ENCODE data around the gene CEACAM16. TPM values are rescaled to one million over a fixed set of nuclear protein-coding genes. Genes with fewer than 3 reads are reported as not detected.

CEACAM16 gene
- total RNA-seq, 2 donors from 2014 or later, result not detected

GRCh38 chr19:44740351-44740824 lies 41.4 kb downstream of the CEACAM16 start:
- H3K4me3 Mint-ChIP-seq, result no peak overlapping the region
- H3K27me3 ChIP-seq (ENCODE audit: control insufficient read depth, insufficient read depth, low read length, poor library complexity, severe bottlenecking), result peaks cover 4% of the 10 kb centered on the region
- H3K27ac ChIP-seq (ENCODE audit: low read depth, low read length), result no peak overlapping the region

DNA sequence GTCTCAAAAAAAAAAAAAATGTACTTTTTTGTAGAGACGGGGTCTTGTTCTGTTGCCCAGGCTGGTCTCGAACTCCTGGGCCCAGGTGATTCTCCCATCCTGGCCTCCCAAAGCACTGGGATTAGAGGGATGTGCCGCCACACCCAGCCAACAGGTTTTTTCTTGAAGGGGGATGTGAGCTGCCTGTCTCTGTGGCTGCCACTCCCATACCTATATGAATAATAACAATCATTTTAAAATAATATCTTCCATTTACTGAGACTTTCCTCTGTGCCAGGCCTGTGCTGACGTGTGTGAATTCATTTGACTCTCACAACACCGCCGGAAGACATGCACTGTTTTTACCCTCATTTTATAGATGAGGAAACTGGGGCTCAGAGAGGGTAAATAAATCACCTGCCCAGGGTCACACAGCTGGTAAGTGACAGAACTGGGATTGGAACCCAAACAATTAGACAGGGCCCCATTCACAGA lies 42.3 kb downstream of the CEACAM16 start:
- TF ChIP-seq, protein P1, sequence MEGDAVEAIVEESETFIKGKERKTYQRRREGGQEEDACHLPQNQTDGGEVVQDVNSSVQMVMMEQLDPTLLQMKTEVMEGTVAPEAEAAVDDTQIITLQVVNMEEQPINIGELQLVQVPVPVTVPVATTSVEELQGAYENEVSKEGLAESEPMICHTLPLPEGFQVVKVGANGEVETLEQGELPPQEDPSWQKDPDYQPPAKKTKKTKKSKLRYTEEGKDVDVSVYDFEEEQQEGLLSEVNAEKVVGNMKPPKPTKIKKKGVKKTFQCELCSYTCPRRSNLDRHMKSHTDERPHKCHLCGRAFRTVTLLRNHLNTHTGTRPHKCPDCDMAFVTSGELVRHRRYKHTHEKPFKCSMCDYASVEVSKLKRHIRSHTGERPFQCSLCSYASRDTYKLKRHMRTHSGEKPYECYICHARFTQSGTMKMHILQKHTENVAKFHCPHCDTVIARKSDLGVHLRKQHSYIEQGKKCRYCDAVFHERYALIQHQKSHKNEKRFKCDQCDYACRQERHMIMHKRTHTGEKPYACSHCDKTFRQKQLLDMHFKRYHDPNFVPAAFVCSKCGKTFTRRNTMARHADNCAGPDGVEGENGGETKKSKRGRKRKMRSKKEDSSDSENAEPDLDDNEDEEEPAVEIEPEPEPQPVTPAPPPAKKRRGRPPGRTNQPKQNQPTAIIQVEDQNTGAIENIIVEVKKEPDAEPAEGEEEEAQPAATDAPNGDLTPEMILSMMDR (conservative IDR thresholded peaks at IDR 0.05), result no peak
- Histone ChIP-seq H3K27ac (ENCODE audit: low read depth, low read length) (no peak overlapping the region), H3K36me3 (ENCODE audit: control insufficient read depth, insufficient read depth, low read length) (no peaks in the 10 kb centered on the region), H3K9ac (ENCODE audit: extremely low read depth, low read length, poor library complexity, severe bottlenecking) (no peak overlapping the region), H3K9me3 (ENCODE audit: control insufficient read depth, low read length) (no peaks in the 10 kb centered on the region), H3K27me3 (ENCODE audit: control insufficient read depth, insufficient read depth, low read length, poor library complexity, severe bottlenecking) (peaks cover 13% of the 10 kb centered on the region), H3K4me1 (ENCODE audit: control insufficient read depth, insufficient read depth, low read length) (no peaks in the 10 kb centered on the region), H3K4me3 (ENCODE audit: low read length) (no peak overlapping the region)
- peaks cover 40% of the 10 kb centered on the region for H3K27me3 Mint-ChIP-seq (ENCODE audit: insufficient read depth)
- peaks cover 2% of the 10 kb centered on the region for H3K4me1 Mint-ChIP-seq
- H3K4me3 Mint-ChIP-seq, result no peak overlapping the region
- H3K36me3 Mint-ChIP-seq (ENCODE audit: low read depth), result no peaks in the 10 kb centered on the region
- H3K27ac Mint-ChIP-seq, result no peak overlapping the region
- no peaks in the 10 kb centered on the region for H3K9me3 Mint-ChIP-seq
- no peak for DNase-seq
- 96% methylated on average over 3 to 6 of the region's 6 CpGs for WGBS, 2 experiments (ENCODE audit: insufficient coverage in 1 of 2, insufficient read length in 1 of 2)

More at GRCh38 chr19:44740351-44740824, 41.4 kb downstream of the CEACAM16 start:
- Histone ChIP-seq H3K4me3 (ENCODE audit: low read length) (no peak overlapping the region), H3K4me1 (ENCODE audit: control insufficient read depth, insufficient read depth, low read length) (no peaks in the 10 kb centered on the region), H3K9ac (ENCODE audit: extremely low read depth, low read length, poor library complexity, severe bottlenecking) (no peak overlapping the region), H3K36me3 (ENCODE audit: control insufficient read depth, insufficient read depth, low read length) (no peaks in the 10 kb centered on the region), H3K9me3 (ENCODE audit: control insufficient read depth, low read length) (no peaks in the 10 kb centered on the region)
- TF ChIP-seq, protein P1 (conservative IDR thresholded peaks at IDR 0.05), result peak; percentile 37
- Mint-ChIP-seq H3K4me1 (peaks cover 2% of the 10 kb centered on the region), H3K36me3 (ENCODE audit: low read depth) (no peaks in the 10 kb centered on the region), H3K27me3 (ENCODE audit: insufficient read depth) (peaks cover 31% of the 10 kb centered on the region), H3K9me3 (no peaks in the 10 kb centered on the region), H3K27ac (no peak overlapping the region)
- peak; percentile 63 for DNase-seq
- 63 to 79% methylated on average over 2 to 3 of the region's 3 CpGs for WGBS, 2 experiments (ENCODE audit: insufficient coverage in 1 of 2, insufficient read length in 1 of 2)

DNA sequence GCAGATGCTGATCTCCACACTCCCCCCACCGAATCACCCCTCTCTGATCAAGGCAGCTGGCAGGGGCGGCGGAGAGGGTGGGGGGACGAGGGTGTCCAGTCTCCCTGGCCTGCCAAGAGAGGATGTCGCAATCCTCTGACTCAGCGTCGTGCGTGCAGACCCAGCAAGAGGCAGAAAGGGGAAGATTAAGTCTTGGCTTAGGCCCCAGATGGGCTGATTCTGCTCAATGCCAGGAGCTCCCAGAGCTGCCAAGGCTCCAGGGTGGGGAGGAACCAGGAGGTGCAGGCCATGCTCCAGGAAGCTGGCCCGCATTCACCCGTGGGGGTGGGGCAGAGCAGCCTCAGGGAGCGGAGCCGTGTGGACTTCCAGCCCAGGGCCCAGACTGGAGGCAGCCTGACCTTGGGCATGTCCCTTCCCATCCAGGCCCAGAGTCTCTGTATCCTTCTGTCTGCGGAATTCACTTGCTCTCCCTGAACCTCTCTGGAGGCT lies 42.9 kb downstream of the CEACAM16 start:
- Mint-ChIP-seq H3K9me3 (no peaks in the 10 kb centered on the region), H3K4me3 (no peak overlapping the region), H3K36me3 (ENCODE audit: low read depth) (no peaks in the 10 kb centered on the region), H3K4me1 (peaks cover 2% of the 10 kb centered on the region), H3K27me3 (ENCODE audit: insufficient read depth) (peaks cover 46% of the 10 kb centered on the region), H3K27ac (no peak overlapping the region)
- Histone ChIP-seq H3K4me3 (ENCODE audit: low read length) (no peak overlapping the region), H3K36me3 (ENCODE audit: control insufficient read depth, insufficient read depth, low read length) (no peaks in the 10 kb centered on the region), H3K9me3 (ENCODE audit: control insufficient read depth, low read length) (no peaks in the 10 kb centered on the region), H3K27me3 (ENCODE audit: control insufficient read depth, insufficient read depth, low read length, poor library complexity, severe bottlenecking) (peaks cover 19% of the 10 kb centered on the region), H3K27ac (ENCODE audit: low read depth, low read length) (no peak overlapping the region), H3K4me1 (ENCODE audit: control insufficient read depth, insufficient read depth, low read length) (no peaks in the 10 kb centered on the region), H3K9ac (ENCODE audit: extremely low read depth, low read length, poor library complexity, severe bottlenecking) (no peak overlapping the region)
- TF ChIP-seq, protein P1 (conservative IDR thresholded peaks at IDR 0.05), result no peak
- WGBS, 2 experiments (ENCODE audit: insufficient coverage in 1 of 2, insufficient read length in 1 of 2), result 55 to 59% methylated on average over 4 to 13 of the region's 13 CpGs
- peak; percentile 72 for DNase-seq

All from endodermal cell (in vitro differentiated cells).